K562 (cell line): ENCODE data around the gene NECAP2. TPM values are rescaled to one million over a fixed set of nuclear protein-coding genes. Genes with fewer than 3 reads are reported as not detected.

Experiments
- ATF1 ChIP-seq, 2 experiments: fragments of 450-650 bp in 1 of 2; IDR thresholded peaks; 2 replicates each; pipeline ENCODE4 v1.6.1; 2016; ENCODE audit warnings: missing compliant biosample characterization in 1 of 2, missing genetic modification characterization in 1 of 2
- ATF7 ChIP-seq: fragments of 450-650 bp; IDR thresholded peaks from 2 replicates; pipeline ENCODE4 v1.7.1; 2014; ENCODE audit warnings: mild to moderate bottlenecking, moderate library complexity
- DNMT1 ChIP-seq: fragments of 450-650 bp; IDR thresholded peaks from 2 replicates; pipeline ENCODE4 v1.6.1; 2016; ENCODE audit warnings: antibody characterized with exemption, mild to moderate bottlenecking
- FOXA3 ChIP-seq, 2 experiments: fragments of 450-650 bp in 1 of 2; sonication (generic) in 1 of 2; formaldehyde crosslinking; IDR thresholded peaks in 1 of 2; conservative IDR thresholded peaks in 1 of 2; 2 replicates each; pipeline versions ENCODE4 v1.4.0 to v1.8.0; 2020 to 2022; ENCODE audit warnings: mild to moderate bottlenecking in 2 of 2, missing genetic modification reagents in 1 of 2
- HCFC1 ChIP-seq: IDR thresholded peaks from 2 replicates; pipeline ENCODE4 v1.6.1; 2012; ENCODE audit warnings: low read depth, low read length, improper control_type of control experiment
- HMGN3 ChIP-seq: IDR thresholded peaks from 2 replicates; pipeline ENCODE4 v1.6.1; 2011; ENCODE audit warnings: borderline replicate concordance, low read depth, mild to moderate bottlenecking, mixed read lengths, low read length; ENCODE audit not compliant: insufficient read length; ENCODE audit errors: extremely low read depth
- JUN ChIP-seq, 2 experiments: sonication (generic) in 1 of 2; formaldehyde crosslinking in 1 of 2; IDR thresholded peaks; 2 replicates each; pipeline versions ENCODE4 v1.6.1 to v1.8.0; 2012 to 2022; ENCODE audit warnings: borderline replicate concordance in 2 of 2, mild to moderate bottlenecking in 2 of 2, improper control_type of control experiment in 1 of 2, low read depth in 1 of 2, low read length in 1 of 2, missing genetic modification reagents in 1 of 2
- MECOM ChIP-seq: fragments of 250-450 bp; sonication (Bioruptor Pico); IDR thresholded peaks from 2 replicates; pipeline ENCODE4 v1.8.0; 2022; ENCODE audit warnings: inconsistent platforms
- MEF2D ChIP-seq: conservative IDR thresholded peaks from 2 replicates; pipeline ENCODE4 v1.6.1; 2016; ENCODE audit warnings: low read depth, missing genetic modification characterization, missing compliant biosample characterization
- MTA3 ChIP-seq: fragments of 450-650 bp; formaldehyde crosslinking; IDR thresholded peaks from 2 replicates; pipeline ENCODE4 v1.6.1; 2017; ENCODE audit warnings: mild to moderate bottlenecking, borderline replicate concordance
- MYNN ChIP-seq, 2 experiments: sonication (generic); formaldehyde crosslinking in 1 of 2; IDR thresholded peaks; 2 replicates each; pipeline versions ENCODE4 v1.5.0 to v1.6.1; 2016 to 2020; ENCODE audit warnings: antibody characterized with exemption in 1 of 2, missing genetic modification reagents in 1 of 2
- NCOA2 ChIP-seq, 2 experiments: fragments of 450-650 bp; IDR thresholded peaks; 2 replicates each; pipeline ENCODE4 v1.6.1; 2018; ENCODE audit warnings: mild to moderate bottlenecking in 2 of 2, moderate library complexity in 1 of 2; ENCODE audit not compliant: partially characterized antibody in 2 of 2
- RBFOX2 ChIP-seq: fragments of 200-400 bp; formaldehyde crosslinking; IDR thresholded peaks from 2 replicates; pipeline ENCODE4 v1.6.1; 2017; ENCODE audit warnings: low read depth, mild to moderate bottlenecking, low read length, moderate library complexity
- SMAD3 ChIP-seq: fragments of 450-650 bp; formaldehyde crosslinking; conservative IDR thresholded peaks from 2 replicates; pipeline ENCODE4 v1.4.0; 2020; ENCODE audit warnings: mild to moderate bottlenecking
- SMARCE1 ChIP-seq: fragments of 450-650 bp; IDR thresholded peaks from 2 replicates; pipeline ENCODE4 v1.7.1; 2016; ENCODE audit warnings: mild to moderate bottlenecking
- TCF3 ChIP-seq: sonication (generic); formaldehyde crosslinking; IDR thresholded peaks from 2 replicates; pipeline ENCODE4 v1.4.0; 2020; ENCODE audit warnings: mild to moderate bottlenecking, missing genetic modification reagents
- WHSC1 ChIP-seq: IDR thresholded peaks from one replicate; pipeline ENCODE4 v1.6.1; 2012; ENCODE audit warnings: low read length, control low read depth, inconsistent platforms
- ZBED1 ChIP-seq: IDR thresholded peaks from 2 replicates; pipeline ENCODE4 v1.6.1; 2014
- ZBTB1 ChIP-seq: sonication (generic); formaldehyde crosslinking; IDR thresholded peaks from 2 replicates; pipeline ENCODE4 v1.8.1; 2023; ENCODE audit warnings: missing genetic modification reagents, low read depth, mild to moderate bottlenecking, borderline replicate concordance
- ZBTB17 ChIP-seq: fragments of 450-650 bp; formaldehyde crosslinking; IDR thresholded peaks from 2 replicates; pipeline ENCODE4 v1.4.0; 2020; ENCODE audit warnings: mild to moderate bottlenecking
- ZEB2 ChIP-seq: fragments of 450-650 bp; IDR thresholded peaks from 2 replicates; pipeline ENCODE4 v1.6.1; 2016
- ZNF3 ChIP-seq: fragments of 250-450 bp; sonication (Bioruptor Pico); IDR thresholded peaks from 2 replicates; pipeline ENCODE4 v1.5.0; 2021; ENCODE audit warnings: mild to moderate bottlenecking, moderate library complexity
- polyA plus RNA-seq, 8 experiments: library from polyadenylated mRNA; depleted of rRNA in 4 of 8; stranded (reverse) in 5 of 8; unstranded in 3 of 8; fragments of >200 nt; fragmentation: Nextera tagmentation in 2 of 8; fragmentation: Illumina TruSeq in 1 of 8; extraction: Ambion mirVana in 2 of 8; extraction: Trizol in 1 of 8; gene quantifications; 2 replicates each; pipeline versions ENCODE4 v1.2.1 to v1.2.3, GENCODE V29; 2011 to 2014; ENCODE audit warnings: inconsistent platforms in 1 of 8, missing spikeins in 1 of 8
- total RNA-seq, 7 experiments: library from RNA; depleted of rRNA in 6 of 7; stranded (reverse); fragments of >200 nt in 6 of 7; fragmentation: Illumina TruSeq in 2 of 7; extraction: Trizol in 2 of 7; gene quantifications; 2 replicates each; pipeline versions ENCODE4 v1.2.1 to v1.2.3, GENCODE V29; 2011 to 2021; ENCODE audit warnings: low replicate concordance in 1 of 7
- TF ChIP-seq, protein P1 (sequence below): fragments of 200-800 bp; sonication (Bioruptor generic); IDR thresholded peaks from 2 replicates; pipeline ENCODE4 v1.6.1; 2017; ENCODE audit warnings: missing genetic modification characterization, missing compliant biosample characterization
- TF ChIP-seq, protein P2 (sequence below): sonication (generic); formaldehyde crosslinking; IDR thresholded peaks from 2 replicates; pipeline ENCODE4 v1.8.1; 2023; ENCODE audit warnings: mild to moderate bottlenecking, missing genetic modification reagents

NECAP2 gene
- total and polyA plus RNA-seq, 9 of the 15 experiments (the other 6 are each of a cell fraction or from before 2014, with no cell fraction given) = 22.7 to 107 (median 79.2) TPM

DNA sequence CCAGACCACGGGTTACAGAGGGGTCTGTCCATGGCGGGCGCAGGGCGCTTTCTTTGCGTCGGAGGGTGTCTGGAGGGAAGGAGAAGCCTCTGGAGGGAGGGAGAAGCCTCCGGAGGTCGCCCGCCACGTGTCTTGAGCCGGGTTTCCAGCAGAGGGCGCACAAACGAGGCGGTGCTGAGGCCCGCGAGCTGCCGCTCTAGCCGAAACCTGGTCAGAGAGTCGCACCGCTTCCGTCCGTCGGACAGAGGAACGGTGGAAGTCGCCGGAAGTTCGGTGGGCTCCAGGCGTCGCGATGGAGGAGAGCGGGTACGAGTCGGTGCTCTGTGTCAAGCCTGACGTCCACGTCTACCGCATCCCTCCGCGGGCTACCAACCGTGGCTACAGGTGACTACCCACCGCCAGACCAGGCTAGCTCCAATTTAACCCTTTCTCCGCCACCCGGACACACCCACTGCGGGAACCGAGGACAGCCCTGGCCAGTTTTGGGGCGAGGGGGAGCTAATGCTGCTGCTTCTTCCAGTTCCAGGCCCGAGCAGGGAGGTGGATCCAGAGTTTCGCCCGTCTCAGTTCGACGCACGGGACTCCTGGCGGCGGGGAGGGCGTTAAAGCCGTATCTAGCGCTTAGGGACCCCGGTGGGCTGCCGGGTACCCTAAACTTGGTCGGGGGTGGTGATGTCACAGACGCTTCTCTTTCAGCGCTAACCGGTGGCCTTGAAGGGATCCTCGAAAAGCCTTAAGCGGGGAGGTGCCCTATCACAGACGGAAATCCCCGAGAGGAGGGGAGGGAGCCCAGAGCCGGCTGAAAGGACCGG, at the start of gene NECAP2 (continued):
- TF ChIP-seq MECOM (CRISPR knock-in tag) = 0 out of 2 replicates have a peak, but pooled peaks have one; percentile 26
- peak; percentile 65; the same call in 1 of the 2 replicates for TF ChIP-seq SMARCE1
- TF ChIP-seq SMAD3 (CRISPR knock-in tag) = peak; percentile 62; the same call in 1 of the 2 replicates
- TF ChIP-seq MTA3 = peak; percentile 93; the same call in 1 of the 2 replicates
- peak; percentile 52 for TF ChIP-seq TCF3
- peak; percentile 89 for TF ChIP-seq HMGN3
- peak; percentile 89 for TF ChIP-seq ATF7
- TF ChIP-seq, protein P1, sequence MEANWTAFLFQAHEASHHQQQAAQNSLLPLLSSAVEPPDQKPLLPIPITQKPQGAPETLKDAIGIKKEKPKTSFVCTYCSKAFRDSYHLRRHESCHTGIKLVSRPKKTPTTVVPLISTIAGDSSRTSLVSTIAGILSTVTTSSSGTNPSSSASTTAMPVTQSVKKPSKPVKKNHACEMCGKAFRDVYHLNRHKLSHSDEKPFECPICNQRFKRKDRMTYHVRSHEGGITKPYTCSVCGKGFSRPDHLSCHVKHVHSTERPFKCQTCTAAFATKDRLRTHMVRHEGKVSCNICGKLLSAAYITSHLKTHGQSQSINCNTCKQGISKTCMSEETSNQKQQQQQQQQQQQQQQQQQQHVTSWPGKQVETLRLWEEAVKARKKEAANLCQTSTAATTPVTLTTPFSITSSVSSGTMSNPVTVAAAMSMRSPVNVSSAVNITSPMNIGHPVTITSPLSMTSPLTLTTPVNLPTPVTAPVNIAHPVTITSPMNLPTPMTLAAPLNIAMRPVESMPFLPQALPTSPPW (CRISPR knock-in tag) = peak; percentile 48
- TF ChIP-seq, protein P2, sequence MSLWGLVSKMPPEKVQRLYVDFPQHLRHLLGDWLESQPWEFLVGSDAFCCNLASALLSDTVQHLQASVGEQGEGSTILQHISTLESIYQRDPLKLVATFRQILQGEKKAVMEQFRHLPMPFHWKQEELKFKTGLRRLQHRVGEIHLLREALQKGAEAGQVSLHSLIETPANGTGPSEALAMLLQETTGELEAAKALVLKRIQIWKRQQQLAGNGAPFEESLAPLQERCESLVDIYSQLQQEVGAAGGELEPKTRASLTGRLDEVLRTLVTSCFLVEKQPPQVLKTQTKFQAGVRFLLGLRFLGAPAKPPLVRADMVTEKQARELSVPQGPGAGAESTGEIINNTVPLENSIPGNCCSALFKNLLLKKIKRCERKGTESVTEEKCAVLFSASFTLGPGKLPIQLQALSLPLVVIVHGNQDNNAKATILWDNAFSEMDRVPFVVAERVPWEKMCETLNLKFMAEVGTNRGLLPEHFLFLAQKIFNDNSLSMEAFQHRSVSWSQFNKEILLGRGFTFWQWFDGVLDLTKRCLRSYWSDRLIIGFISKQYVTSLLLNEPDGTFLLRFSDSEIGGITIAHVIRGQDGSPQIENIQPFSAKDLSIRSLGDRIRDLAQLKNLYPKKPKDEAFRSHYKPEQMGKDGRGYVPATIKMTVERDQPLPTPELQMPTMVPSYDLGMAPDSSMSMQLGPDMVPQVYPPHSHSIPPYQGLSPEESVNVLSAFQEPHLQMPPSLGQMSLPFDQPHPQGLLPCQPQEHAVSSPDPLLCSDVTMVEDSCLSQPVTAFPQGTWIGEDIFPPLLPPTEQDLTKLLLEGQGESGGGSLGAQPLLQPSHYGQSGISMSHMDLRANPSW (CRISPR knock-in tag) = peak; percentile 60; the same call in 1 of the 2 replicates
- peak; percentile 41; the same call in 1 of the 2 replicates for TF ChIP-seq ZBED1
- peak; percentile 97 for TF ChIP-seq RBFOX2
- no peak for TF ChIP-seq ZNF3 (CRISPR knock-in tag)
- peak; percentile 83; the same call in 1 of the 2 replicates for TF ChIP-seq JUN (IDR thresholded peaks at IDR 0.05; ENCODE audit: borderline replicate concordance, low read depth, low read length)
- TF ChIP-seq JUN (CRISPR knock-in tag; IDR thresholded peaks at IDR 0.05; ENCODE audit: borderline replicate concordance) = peak; percentile 83; the same call in 1 of the 2 replicates
- TF ChIP-seq ZEB2 = 0 out of 2 replicates have a peak, but pooled peaks have one; percentile 12
- no peak for TF ChIP-seq NCOA2 (IDR thresholded peaks at IDR 0.05; ENCODE audit: partially characterized antibody in 2 of 2)
- 0 out of 2 replicates have a peak, but pooled peaks have one; percentile 23 for TF ChIP-seq ZBTB17 (CRISPR knock-in tag)
- 0 out of 2 replicates have a peak, but pooled peaks have one; percentile 39 for TF ChIP-seq MEF2D (tag)
- TF ChIP-seq ATF1 (CRISPR knock-in tag; IDR thresholded peaks at IDR 0.05) = peak; percentile 5; the same call in 1 of the 2 replicates
- peak; percentile 90 for TF ChIP-seq ATF1 (tag; IDR thresholded peaks at IDR 0.05)
- TF ChIP-seq FOXA3 (CRISPR knock-in tag; conservative IDR thresholded peaks at IDR 0.05 in 1 of 2, IDR thresholded peaks at IDR 0.05 in 1 of 2) = peak in 1 of 2 experiments; percentile 60; a peak in 2 of 4 replicates
- peak; percentile 95; the same call in 1 of the 2 replicates for TF ChIP-seq DNMT1
- TF ChIP-seq MYNN (IDR thresholded peaks at IDR 0.05) = peak; percentile 56; the same call in 1 of the 2 replicates
- TF ChIP-seq MYNN (CRISPR knock-in tag; IDR thresholded peaks at IDR 0.05) = no peak
- peak; percentile 83 for TF ChIP-seq HCFC1
- no peak for TF ChIP-seq WHSC1
- peak; percentile 37; the same call in 1 of the 2 replicates for TF ChIP-seq ZBTB1
